GM13976 (cell line): ENCODE measurements around the gene DCBLD1.

Source experiments
- DNase-seq: peaks from one replicate; pipeline ENCODE4 v3.0.0; 2012; ENCODE audit warnings: low spot score
- in situ Hi-C: fragments of 300-500 bp; cut with MboI; formaldehyde crosslinking; loops from one replicate; pipeline ENCODE4 v1.12.0; 2022; ENCODE audit warnings: low sequenced_read_pairs, mixed read lengths, inconsistent platforms; ENCODE audit not compliant: unreplicated experiment
- TF ChIP-seq, protein P1 (sequence below): IDR thresholded peaks from 2 replicates; pipeline ENCODE4 v1.5.1; 2012; ENCODE audit warnings: borderline replicate concordance, mild to moderate bottlenecking; ENCODE audit not compliant: insufficient read depth; ENCODE audit errors: extremely low read depth, missing control alignments, control extremely low read depth

Gene DCBLD1

DNA sequence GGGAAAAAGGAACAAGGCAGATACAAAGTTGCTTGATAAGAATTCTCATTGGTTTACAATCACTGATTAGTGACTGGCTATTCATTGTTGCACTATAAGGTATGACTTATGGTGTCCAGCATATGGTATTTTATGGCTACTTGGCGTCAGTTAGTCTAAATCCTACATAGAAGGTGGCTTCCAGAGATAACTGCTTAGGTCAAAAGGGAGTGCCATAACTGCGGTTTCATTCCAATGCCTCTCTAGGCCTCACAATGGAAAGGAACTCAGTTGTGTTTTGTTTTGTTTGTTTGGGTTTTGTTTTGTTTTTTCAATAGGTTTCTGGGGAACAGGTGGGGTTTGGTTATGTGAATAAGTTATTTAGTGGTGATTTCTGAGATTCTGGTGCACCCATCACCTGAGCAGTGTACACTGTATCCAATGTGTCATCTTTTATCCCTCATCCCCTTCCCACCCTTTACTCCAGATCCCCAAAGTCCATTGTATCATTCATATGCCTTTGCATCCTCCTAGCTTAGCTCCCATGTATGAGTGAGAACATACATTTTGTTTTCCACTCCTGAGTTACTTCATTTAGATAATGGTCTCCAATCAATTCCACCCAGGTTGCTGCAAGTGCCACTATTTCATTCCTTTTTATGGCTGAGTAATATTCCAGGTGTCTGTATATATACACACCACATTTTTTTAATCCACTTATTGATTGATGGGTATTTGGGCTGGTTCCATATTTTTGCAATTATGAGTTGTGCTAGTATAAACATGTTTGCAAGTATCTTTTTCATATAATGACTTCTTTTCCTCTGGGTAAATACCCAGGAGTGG lies 112.8 kb downstream of the DCBLD1 start:
- TF ChIP-seq, protein P1, sequence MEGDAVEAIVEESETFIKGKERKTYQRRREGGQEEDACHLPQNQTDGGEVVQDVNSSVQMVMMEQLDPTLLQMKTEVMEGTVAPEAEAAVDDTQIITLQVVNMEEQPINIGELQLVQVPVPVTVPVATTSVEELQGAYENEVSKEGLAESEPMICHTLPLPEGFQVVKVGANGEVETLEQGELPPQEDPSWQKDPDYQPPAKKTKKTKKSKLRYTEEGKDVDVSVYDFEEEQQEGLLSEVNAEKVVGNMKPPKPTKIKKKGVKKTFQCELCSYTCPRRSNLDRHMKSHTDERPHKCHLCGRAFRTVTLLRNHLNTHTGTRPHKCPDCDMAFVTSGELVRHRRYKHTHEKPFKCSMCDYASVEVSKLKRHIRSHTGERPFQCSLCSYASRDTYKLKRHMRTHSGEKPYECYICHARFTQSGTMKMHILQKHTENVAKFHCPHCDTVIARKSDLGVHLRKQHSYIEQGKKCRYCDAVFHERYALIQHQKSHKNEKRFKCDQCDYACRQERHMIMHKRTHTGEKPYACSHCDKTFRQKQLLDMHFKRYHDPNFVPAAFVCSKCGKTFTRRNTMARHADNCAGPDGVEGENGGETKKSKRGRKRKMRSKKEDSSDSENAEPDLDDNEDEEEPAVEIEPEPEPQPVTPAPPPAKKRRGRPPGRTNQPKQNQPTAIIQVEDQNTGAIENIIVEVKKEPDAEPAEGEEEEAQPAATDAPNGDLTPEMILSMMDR: no peak
- DNase-seq: no peak
- in situ Hi-C loops: no loop called here

DNA sequence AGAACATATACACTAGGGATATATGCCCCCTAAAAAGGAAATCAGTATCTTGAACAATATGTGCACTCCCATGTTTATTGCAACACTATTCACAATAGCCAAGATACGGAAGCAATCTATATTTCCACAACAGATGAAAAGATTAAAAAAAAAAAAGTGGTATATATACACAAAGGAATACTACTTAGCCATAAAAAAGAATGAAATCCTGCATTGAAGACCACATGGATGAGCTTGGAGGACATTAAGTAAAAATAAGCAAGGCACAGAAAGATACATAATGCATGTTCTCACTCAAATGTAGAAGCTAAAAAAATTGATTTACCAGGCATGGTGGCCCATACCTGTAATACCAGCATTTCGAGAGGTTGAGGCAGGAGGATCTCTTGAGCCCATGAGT lies 115.3 kb downstream of the DCBLD1 start:
- in situ Hi-C loops: no loop called here
- no peak for DNase-seq
- TF ChIP-seq, protein P1: no peak
